Epithelial cell of esophagus (primary cell): ENCODE measurements around the gene ZNF396.
A peak's percentile ranks its signal among the peaks of the same experiment; 100 is the strongest.

Experiments used
- DNase-seq: peaks from one replicate; pipeline ENCODE4 v3.0.0; 2010; ENCODE audit warnings: low read depth
- H3K4me3 ChIP-seq: 2 replicates; pipeline ENCODE4 v1.5.1; 2011; ENCODE audit warnings: mild to moderate bottlenecking, low read length, control low read depth
- CTCF ChIP-seq: IDR thresholded peaks from 2 replicates; pipeline ENCODE4 v1.5.1; 2011; ENCODE audit warnings: low read depth, mild to moderate bottlenecking, low read length, control low read depth, inconsistent platforms; ENCODE audit not compliant: insufficient read depth; ENCODE audit errors: missing control alignments

ZNF396 gene

GRCh38 chr18:35389095-35389618, 12.0 kb upstream of the ZNF396 start:
- DNase-seq, result no peak
- no peak overlapping the region for H3K4me3 ChIP-seq
- TF ChIP-seq CTCF, result no peak

GRCh38 chr18:35387152-35387571, 10.0 kb upstream of the ZNF396 start:
- peak; percentile 31 for DNase-seq
- no peak overlapping the region for H3K4me3 ChIP-seq
- TF ChIP-seq CTCF, result peak; percentile 43

DNA sequence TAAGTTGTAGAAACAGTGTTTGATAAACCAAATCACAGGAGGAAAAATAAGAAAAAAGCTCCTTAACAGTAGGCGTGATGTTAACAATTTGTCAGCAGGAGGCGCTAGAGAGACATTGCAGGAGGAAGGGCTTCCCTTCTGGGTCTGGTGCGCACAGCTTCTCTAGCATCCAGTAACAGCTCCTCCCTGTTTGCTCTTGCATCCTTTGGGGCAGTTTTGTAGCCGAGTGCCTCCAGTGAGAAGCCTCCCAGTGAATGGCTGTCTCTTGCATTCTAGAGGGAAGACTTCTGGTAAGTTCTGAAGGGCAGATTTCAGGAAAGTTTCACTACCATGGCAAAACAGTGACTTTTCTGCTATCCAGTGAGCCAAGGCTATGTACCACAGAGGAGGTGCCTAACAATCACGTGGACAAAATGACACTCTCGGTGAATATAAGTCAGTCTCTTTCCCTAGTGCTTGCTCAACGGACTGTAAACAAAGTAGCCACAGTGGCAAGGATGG, 9.5 kb upstream of the ZNF396 start:
- H3K4me3 ChIP-seq, result no peak overlapping the region
- peak; percentile 99 for TF ChIP-seq CTCF
- peak; percentile 88 for DNase-seq

DNA sequence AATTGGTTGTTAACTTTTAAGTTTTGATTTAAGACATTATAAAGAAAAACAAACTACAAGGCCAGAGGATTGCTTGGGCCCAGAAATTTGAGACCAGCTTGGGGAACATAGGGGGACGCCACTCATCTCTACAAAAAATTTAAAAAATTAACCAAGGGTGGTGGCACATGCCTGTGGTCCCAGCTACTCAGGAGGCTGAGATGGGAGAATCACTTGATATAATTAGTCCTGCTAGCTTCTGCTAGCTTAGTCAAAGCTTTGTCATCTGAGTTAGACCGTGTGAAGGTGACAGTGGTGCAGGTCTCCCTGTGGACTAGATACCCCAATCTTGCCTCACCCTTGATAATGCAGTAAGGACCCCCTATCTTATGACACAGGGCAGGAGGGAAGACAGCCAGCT, 6.0 kb upstream of the ZNF396 start:
- no peak for DNase-seq
- no peak overlapping the region for H3K4me3 ChIP-seq
- no peak for TF ChIP-seq CTCF

DNA sequence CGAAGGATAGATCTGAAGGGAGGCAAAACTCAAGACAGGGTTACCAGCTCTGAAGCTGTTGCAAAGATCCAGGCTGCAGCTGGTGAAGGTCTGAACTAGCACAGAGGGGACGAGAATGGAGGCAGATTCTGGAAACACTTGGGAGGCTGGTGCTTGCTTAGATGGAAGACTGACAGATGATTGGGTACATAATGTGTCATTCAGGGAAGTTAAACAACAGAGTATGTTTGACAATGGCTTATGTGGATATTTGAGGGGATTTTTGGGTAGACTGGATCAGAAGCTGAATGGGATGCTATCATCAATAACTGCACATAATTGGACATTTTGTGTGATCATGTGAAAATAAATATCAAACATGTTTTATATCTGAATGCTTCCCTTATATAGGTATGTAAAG, 2.3 kb upstream of the ZNF396 start:
- no peak for TF ChIP-seq CTCF
- no peak overlapping the region for H3K4me3 ChIP-seq
- DNase-seq, result no peak

- H3K4me3 ChIP-seq, result no peak overlapping the region
- peak; percentile 22 for DNase-seq
- no peak for TF ChIP-seq CTCF
Measured at GRCh38 chr18:35378574-35378896, 1.4 kb upstream of the ZNF396 start.

DNA sequence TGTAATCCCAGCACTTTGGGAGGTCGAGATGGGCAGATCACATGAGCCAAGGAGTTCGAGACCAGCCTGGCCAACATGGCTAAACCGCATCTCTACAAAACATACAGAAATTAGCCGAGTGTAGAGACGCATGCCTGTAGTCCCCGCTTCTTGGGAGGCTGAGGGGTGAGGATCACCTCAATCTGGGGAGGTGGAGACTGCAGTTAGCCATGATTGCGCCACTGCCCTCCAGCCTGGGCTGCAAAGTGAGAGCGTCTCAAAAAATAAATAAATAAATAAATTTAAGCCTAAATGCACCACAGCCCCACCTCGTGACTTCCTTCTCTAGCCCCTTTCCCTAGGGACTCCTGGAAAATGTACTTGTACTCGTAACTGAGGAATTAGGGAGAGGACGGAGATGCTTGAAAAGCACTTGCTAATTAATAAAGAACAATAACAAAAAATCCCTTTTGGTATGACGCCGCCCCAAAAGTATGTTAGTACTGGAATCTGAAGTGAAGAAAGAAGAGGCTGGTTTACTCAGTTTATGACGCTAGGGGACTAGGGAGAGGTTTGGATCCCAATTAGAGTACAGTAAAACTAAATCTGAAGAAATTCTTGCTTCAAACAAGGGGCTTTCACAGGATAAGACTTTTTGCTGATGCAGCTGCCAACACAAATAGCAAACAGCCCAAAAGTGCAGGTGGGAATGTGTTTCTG, 887 bp upstream of the ZNF396 start:
- H3K4me3 ChIP-seq, result no peak overlapping the region
- peak; percentile 16 for TF ChIP-seq CTCF
- DNase-seq, result peak; percentile 47
